ENCODE data around the gene ZNRD2.
"Not testable (repeated sequence)": the region's sequence is repeated elsewhere in the genome, so short reads cannot be mapped to it uniquely, and the experiment has no call there.

The ZNRD2 gene, protein sequence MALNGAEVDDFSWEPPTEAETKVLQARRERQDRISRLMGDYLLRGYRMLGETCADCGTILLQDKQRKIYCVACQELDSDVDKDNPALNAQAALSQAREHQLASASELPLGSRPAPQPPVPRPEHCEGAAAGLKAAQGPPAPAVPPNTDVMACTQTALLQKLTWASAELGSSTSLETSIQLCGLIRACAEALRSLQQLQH

DNA sequence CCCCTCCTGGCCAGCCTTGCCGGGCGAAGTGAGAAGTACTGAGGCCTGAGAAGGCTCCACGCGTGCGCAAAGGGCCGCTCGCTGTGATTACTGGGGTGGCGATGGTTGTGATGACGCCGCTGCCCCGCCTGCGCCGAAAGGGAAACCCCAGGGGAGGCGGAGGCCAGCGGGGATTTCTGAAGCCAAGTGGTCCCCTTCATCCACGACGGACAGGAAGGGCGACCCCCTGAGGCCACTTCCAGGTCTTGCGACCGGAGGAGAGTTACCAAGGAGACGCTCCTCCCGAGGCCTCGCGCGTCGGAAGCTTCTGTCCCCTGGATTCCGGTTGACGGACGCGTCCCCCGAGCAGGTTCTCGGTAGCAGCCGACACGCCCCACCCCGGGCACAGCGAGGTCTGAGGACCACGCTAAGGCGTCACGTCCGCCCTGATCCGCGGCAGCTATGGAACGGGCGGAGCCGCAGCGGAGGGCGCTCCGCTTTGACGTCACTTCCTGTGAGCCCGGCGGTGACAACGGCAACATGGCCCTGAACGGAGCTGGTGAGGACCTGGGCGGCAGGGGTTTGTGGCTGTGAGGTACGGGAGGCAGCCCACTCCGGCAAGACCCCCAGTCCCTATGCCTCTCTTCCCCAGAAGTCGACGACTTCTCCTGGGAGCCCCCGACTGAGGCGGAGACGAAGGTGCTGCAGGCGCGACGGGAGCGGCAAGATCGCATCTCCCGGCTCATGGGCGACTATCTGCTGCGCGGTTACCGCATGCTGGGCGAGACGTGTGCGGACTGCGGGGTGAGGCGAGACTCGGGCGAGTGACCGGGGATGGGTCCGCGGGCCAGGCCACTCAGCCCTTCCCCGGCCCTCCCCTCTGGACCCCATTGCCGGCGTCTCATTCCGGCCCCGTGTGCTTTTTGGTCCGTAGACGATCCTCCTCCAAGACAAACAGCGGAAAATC, at the start of gene ZNRD2:
Gene ZNRD2 (plus strand): TSS at position 505 of the 946 bp plus-strand sequence. CDS start 15 bp downstream, at position 520.
- peak within 1 kb of the TSS; percentile 79 for H3K27ac ChIP-seq (ENCODE audit: low read depth, low read length)
- peaks cover 50% of the 10 kb centered on the region for H3K79me2 ChIP-seq (ENCODE audit: control insufficient read depth, insufficient read depth, low read length, unreplicated experiment)
- H3K4me1 ChIP-seq (ENCODE audit: control insufficient read depth, insufficient read depth, low read length, unreplicated experiment): peaks cover 46% of the 10 kb centered on the region
- H3K4me3 ChIP-seq (ENCODE audit: low read depth, low read length): peak within 1 kb of the TSS; percentile 92
- peak within 1 kb of the TSS; percentile 93 for H2AFZ ChIP-seq (ENCODE audit: low read length, unreplicated experiment)
- H3K27me3 ChIP-seq (ENCODE audit: insufficient read depth, low read length): no peaks in the 10 kb centered on the region
- H3K36me3 ChIP-seq (ENCODE audit: insufficient read depth, low read length): no peaks in the 10 kb centered on the region

DNA sequence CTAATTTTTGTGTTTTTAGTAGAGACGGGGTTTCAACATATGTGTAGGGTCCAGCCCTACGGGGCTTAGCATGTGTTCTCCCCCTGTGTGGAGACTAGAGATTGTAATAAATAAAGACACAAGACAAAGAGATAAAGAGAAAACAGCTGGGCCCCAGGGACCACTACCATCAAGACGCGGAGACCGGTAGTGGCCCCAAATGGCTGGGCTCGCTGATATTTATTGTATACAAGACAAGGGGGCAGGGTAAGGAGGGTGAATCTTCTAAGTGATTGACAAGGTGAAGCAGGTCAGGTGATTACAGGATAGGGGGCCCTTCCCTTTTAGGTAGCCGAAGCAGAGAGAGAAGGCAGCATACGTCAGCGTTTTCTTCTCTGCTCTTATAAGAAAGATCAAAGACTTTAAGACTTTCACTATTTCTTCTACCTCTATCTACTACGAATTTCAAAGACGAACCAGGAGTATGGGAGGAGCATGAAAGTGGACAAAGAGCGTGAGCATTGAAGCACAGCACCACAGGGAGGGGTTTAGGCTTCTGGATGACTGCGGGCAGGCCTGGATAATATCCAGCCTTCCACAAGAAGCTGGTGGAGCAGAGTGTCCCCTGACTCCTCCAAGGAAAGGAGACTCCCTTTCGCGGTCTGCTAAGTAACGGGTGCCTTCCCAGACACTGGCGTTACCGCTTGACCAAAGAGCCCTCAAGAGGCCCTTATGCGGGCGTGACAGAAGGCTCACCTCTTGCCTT, 48.3 kb upstream of the ZNRD2 start:
- H3K4me3 ChIP-seq (ENCODE audit: low read depth, low read length); H3K27ac ChIP-seq (ENCODE audit: low read depth, low read length); H3K27me3 ChIP-seq (ENCODE audit: insufficient read depth, low read length); H2AFZ ChIP-seq (ENCODE audit: low read length, unreplicated experiment); H3K36me3 ChIP-seq (ENCODE audit: insufficient read depth, low read length): not testable (repeated sequence)
- Histone ChIP-seq H3K4me1 (ENCODE audit: control insufficient read depth, insufficient read depth, low read length, unreplicated experiment) (peaks cover 16% of the 10 kb centered on the region), H3K79me2 (ENCODE audit: control insufficient read depth, insufficient read depth, low read length, unreplicated experiment) (peaks cover 22% of the 10 kb centered on the region)

DNA sequence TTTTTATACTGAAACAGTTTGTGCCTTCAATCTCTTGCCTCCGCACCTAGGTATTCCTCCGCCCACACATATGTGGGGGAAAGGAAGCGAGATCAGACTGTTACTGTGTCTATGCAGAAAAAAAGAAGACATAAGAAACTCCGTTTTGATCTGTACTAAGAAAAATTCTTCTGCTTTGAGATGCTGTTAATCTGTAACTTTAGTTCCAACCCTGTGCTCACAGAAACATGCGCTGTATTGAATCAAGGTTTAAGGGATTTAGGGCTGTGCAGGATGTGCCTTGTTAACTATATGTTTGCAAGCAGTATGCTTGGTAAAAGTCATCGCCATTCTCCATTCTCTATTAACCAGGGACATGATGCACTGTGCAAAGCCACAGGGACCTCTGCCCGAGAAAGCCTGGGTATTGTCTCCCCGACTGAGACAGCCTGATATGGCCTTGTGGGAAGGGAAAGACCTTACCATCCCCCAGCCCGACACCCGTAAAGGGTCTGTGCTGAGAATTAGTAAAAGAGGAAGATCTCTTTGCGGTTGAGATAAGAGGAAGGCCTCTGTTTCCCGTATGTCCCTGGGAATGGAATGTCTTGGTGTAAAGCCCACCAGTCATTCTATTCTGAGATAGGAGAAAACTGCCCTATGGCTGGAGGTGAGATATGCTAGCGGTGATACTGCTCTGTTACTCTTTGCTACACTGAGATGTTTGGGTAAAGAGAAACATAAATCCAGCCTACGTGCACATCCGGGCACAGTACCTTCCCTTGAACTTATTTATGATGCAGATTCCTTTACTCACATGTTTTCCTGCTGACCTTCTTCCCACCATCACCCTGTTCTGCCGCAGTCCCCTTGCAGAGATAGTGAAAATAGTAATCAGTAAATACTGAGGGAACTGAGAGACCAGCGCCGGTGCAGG, 47.3 kb upstream of the ZNRD2 start:
- H3K4me3 ChIP-seq (ENCODE audit: low read depth, low read length); H2AFZ ChIP-seq (ENCODE audit: low read length, unreplicated experiment); H3K27ac ChIP-seq (ENCODE audit: low read depth, low read length); H3K36me3 ChIP-seq (ENCODE audit: insufficient read depth, low read length); H3K27me3 ChIP-seq (ENCODE audit: insufficient read depth, low read length): not testable (repeated sequence)
- Histone ChIP-seq H3K4me1 (ENCODE audit: control insufficient read depth, insufficient read depth, low read length, unreplicated experiment) (peaks cover 16% of the 10 kb centered on the region), H3K79me2 (ENCODE audit: control insufficient read depth, insufficient read depth, low read length, unreplicated experiment) (peaks cover 28% of the 10 kb centered on the region)

DNA sequence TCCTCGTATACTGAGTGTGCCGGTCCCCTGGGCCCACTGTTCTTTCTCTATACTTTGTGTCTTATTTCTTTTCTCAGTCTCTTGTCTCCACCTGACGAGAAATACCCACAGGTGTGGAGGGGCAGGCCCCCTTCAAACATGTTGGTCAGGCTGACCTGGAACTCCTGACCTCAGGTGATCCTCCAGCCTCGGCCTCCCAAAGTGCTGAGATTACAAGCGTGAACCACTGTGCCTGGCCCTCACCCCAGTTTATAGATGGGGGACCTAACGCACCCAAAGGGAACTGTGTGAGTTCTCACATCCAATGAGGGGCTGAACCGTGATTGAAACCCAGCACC, 46.7 kb upstream of the ZNRD2 start:
- H2AFZ ChIP-seq (ENCODE audit: low read length, unreplicated experiment); H3K4me3 ChIP-seq (ENCODE audit: low read depth, low read length): not testable (repeated sequence)
- H3K4me1 ChIP-seq (ENCODE audit: control insufficient read depth, insufficient read depth, low read length, unreplicated experiment): peaks cover 16% of the 10 kb centered on the region

DNA sequence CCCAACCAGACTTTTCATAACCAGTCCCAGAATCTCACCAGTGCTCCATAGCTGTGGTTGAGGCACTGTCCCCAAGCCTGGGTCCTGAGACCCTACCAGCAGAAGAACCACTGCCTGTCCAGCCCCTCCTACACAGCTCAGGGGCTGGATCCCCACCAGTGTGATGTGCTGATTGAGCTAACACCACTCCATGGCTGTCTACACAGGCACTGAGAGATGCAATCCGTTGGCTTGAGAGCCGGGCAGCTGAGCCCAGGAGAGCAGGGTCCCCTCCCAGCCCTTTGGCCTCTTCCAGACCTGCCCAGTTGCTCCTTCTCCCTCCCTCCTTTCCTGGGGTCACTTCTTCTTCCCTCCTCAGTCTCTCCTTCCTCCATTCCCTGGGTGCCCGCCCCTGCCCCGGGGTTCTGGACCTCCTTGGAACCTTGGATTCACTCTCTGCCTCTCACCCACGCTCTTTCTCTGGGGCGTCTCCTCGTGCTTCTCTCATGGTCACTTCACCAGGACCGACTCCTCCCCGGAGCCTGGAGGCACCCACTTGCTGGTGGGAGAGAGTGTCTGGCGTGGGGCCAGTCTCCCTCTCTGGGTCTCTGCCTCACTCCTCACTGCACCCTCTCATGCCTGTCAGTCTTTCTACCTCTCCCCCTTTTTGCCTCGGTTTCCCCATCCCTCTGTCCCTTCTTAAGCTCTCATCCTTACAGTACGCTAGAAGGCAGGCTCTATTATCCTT, 46.1 kb upstream of the ZNRD2 start:
- Histone ChIP-seq H3K27me3 (ENCODE audit: insufficient read depth, low read length) (no peaks in the 10 kb centered on the region), H3K4me3 (ENCODE audit: low read depth, low read length) (peak overlapping the region; percentile 76), H2AFZ (ENCODE audit: low read length, unreplicated experiment) (peak overlapping the region; percentile 74), H3K79me2 (ENCODE audit: control insufficient read depth, insufficient read depth, low read length, unreplicated experiment) (peaks cover 28% of the 10 kb centered on the region), H3K27ac (ENCODE audit: low read depth, low read length) (peak overlapping the region; percentile 44; the same call in 1 of the 2 replicates), H3K4me1 (ENCODE audit: control insufficient read depth, insufficient read depth, low read length, unreplicated experiment) (peaks cover 16% of the 10 kb centered on the region), H3K36me3 (ENCODE audit: insufficient read depth, low read length) (peaks cover 7% of the 10 kb centered on the region; the same call in 1 of the 2 replicates)

More for the DNA sequence above, 46.7 kb upstream of the ZNRD2 start:
- H3K27ac ChIP-seq (ENCODE audit: low read depth, low read length); H3K36me3 ChIP-seq (ENCODE audit: insufficient read depth, low read length); H3K27me3 ChIP-seq (ENCODE audit: insufficient read depth, low read length): not testable (repeated sequence)
- peaks cover 28% of the 10 kb centered on the region for H3K79me2 ChIP-seq (ENCODE audit: control insufficient read depth, insufficient read depth, low read length, unreplicated experiment)

DNA sequence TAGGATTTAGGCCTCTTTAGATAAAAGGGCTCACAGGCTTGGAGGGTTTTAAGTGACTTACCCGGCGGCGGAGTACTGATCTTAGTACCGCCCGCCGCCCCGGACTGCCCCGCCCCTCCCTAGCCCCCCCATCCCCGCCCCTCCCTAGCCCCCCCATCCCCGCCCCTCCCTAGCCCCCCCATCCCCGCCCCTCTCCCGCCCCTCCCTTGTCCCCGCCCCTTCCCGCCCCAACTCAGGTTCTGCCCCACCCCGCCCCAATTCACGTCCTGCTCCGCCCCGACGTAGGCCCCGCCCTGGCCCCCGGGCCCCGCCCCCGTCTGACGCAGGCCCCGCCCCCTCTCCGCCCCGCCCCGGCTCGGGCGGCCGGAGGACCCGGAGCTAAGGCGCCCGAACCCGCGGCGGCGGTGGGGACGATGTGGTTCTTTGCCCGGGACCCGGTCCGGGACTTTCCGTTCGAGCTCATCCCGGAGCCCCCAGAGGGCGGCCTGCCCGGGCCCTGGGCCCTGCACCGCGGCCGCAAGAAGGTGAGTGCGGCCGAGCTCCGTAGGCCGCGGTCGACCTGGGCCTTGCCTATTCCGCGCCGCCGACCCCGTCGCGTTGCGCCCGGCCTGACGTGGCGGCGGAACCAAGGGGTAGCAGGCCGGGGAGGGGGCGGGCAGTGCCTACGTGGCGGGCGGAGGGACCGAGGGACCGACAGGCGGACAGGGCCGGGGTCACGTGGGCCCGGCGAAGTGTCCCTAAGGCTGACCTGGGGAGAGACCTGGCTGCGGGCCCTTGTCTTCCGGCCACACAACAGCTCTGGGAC, 45.3 kb upstream of the ZNRD2 start, which contains the start of gene SCYL1:
Gene SCYL1 (plus strand): TSS at position 343 of the 805 bp plus-strand sequence. CDS start 71 bp downstream, at position 414.
- peak within 1 kb of the TSS; percentile 100 for H3K4me3 ChIP-seq (ENCODE audit: low read depth, low read length)
- H2AFZ ChIP-seq (ENCODE audit: low read length, unreplicated experiment): peak within 1 kb of the TSS; percentile 74
- peak within 1 kb of the TSS; percentile 81 for H3K27ac ChIP-seq (ENCODE audit: low read depth, low read length)
- no peaks in the 10 kb centered on the region for H3K27me3 ChIP-seq (ENCODE audit: insufficient read depth, low read length)
- peaks cover 16% of the 10 kb centered on the region for H3K4me1 ChIP-seq (ENCODE audit: control insufficient read depth, insufficient read depth, low read length, unreplicated experiment)
- peaks cover 7% of the 10 kb centered on the region; the same call in 1 of the 2 replicates for H3K36me3 ChIP-seq (ENCODE audit: insufficient read depth, low read length)
- H3K79me2 ChIP-seq (ENCODE audit: control insufficient read depth, insufficient read depth, low read length, unreplicated experiment): peaks cover 28% of the 10 kb centered on the region

DNA sequence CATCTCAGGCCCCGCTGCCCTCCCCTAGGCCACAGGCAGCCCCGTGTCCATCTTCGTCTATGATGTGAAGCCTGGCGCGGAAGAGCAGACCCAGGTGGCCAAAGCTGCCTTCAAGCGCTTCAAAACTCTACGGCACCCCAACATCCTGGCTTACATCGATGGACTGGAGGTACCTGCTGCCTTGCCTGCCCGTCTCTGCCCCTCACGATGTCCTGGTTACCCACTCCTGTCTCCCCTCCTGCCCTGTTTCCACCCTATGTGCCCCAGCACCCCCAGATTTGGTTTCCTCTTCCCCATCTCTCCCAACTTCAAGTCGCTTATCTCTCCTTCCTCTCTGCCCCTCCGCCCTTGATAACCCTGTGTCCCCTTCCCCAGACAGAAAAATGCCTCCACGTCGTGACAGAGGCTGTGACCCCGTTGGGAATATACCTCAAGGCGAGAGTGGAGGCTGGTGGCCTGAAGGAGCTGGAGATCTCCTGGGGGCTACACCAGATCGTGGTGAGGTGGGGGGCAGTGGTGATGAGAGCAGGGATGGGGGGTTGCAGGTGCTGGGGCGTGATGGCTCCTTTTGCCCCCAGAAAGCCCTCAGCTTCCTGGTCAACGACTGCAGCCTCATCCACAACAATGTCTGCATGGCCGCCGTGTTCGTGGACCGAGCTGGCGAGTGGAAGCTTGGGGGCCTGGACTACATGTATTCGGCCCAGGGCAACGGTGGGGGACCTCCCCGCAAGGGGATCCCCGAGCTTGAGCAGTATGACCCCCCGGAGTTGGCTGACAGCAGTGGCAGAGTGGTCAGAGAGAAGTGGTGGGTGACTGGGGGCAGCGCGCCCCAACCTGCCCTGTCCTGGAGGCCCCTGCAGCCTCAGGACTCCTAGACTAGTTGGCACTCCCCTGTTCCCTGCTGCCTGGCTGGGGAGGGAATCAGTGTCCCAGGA, 44.5 kb upstream of the ZNRD2 start:
- Histone ChIP-seq H3K79me2 (ENCODE audit: control insufficient read depth, insufficient read depth, low read length, unreplicated experiment) (peaks cover 28% of the 10 kb centered on the region), H2AFZ (ENCODE audit: low read length, unreplicated experiment) (peak overlapping the region; percentile 42)

DNA sequence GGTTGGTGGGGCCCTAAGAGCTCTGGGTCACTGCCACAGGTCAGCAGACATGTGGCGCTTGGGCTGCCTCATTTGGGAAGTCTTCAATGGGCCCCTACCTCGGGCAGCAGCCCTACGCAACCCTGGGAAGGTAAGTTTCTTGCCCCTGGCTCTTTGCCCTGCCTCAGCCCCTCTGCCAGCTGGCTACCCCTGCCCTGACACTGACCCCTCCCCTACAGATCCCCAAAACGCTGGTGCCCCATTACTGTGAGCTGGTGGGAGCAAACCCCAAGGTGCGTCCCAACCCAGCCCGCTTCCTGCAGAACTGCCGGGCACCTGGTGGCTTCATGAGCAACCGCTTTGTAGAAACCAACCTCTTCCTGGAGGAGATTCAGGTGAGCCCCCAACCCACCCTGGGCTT, 43.5 kb upstream of the ZNRD2 start:
- Histone ChIP-seq H2AFZ (ENCODE audit: low read length, unreplicated experiment) (no peak overlapping the region), H3K36me3 (ENCODE audit: insufficient read depth, low read length) (peaks cover 12% of the 10 kb centered on the region; the same call in 1 of the 2 replicates), H3K4me1 (ENCODE audit: control insufficient read depth, insufficient read depth, low read length, unreplicated experiment) (peaks cover 16% of the 10 kb centered on the region), H3K79me2 (ENCODE audit: control insufficient read depth, insufficient read depth, low read length, unreplicated experiment) (peaks cover 28% of the 10 kb centered on the region), H3K27ac (ENCODE audit: low read depth, low read length) (no peak overlapping the region), H3K4me3 (ENCODE audit: low read depth, low read length) (peak overlapping the region; percentile 100; the same call in 1 of the 2 replicates), H3K27me3 (ENCODE audit: insufficient read depth, low read length) (no peaks in the 10 kb centered on the region)

More for the DNA sequence above, 44.5 kb upstream of the ZNRD2 start:
- Histone ChIP-seq H3K4me3 (ENCODE audit: low read depth, low read length) (peak overlapping the region; percentile 100), H3K36me3 (ENCODE audit: insufficient read depth, low read length) (peaks cover 7% of the 10 kb centered on the region; the same call in 1 of the 2 replicates), H3K27me3 (ENCODE audit: insufficient read depth, low read length) (no peaks in the 10 kb centered on the region), H3K27ac (ENCODE audit: low read depth, low read length) (peak overlapping the region; percentile 81), H3K4me1 (ENCODE audit: control insufficient read depth, insufficient read depth, low read length, unreplicated experiment) (peaks cover 16% of the 10 kb centered on the region)
